ENCODE measurements around the gene JAZF1.

Gene JAZF1

DNA sequence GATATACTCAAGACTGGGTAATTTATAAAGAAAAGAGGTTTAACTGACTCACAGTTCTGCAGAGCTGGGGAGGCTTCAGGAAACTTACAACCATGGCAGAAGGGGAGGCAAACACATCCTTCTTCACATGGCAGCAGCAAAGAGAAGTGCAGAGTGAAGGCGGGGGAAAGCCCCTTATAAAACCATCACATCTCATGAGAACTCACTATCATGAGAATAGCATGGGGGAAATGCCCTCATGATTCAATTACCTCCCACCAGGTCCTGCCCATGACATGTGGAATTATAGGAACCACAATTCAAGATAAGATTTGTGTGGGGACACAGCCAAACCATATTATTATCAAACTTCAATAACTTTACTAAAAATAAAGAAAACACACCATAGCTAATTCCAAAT lies 30.4 kb upstream of the JAZF1 start:
- Histone ChIP-seq H3K27me3 (ENCODE audit: control insufficient read depth in 5 of 5, insufficient read depth in 4 of 5, low read length in 5 of 5) (no peaks in the 10 kb centered on the region), H3K27ac (ENCODE audit: low read depth, low read length) (no peak overlapping the region), H3K4me1 (ENCODE audit: control insufficient read depth in 5 of 5, insufficient read depth in 5 of 5, low read length in 5 of 5) (no peaks in the 10 kb centered on the region), H3K36me3 (ENCODE audit: control insufficient read depth in 5 of 5, insufficient read depth in 5 of 5, low read length in 5 of 5) (no peaks in the 10 kb centered on the region), H3K9me3 (ENCODE audit: control insufficient read depth in 5 of 5, low read length in 5 of 5) (peaks cover 0 to 3% (median 0%) of the 10 kb centered on the region in 5 donors), H3K4me3 (ENCODE audit: low read depth in 1 of 5, low read length in 5 of 5) (no peak overlapping the region), H3K9ac (ENCODE audit: low read length in 5 of 5) (no peak overlapping the region)

DNA sequence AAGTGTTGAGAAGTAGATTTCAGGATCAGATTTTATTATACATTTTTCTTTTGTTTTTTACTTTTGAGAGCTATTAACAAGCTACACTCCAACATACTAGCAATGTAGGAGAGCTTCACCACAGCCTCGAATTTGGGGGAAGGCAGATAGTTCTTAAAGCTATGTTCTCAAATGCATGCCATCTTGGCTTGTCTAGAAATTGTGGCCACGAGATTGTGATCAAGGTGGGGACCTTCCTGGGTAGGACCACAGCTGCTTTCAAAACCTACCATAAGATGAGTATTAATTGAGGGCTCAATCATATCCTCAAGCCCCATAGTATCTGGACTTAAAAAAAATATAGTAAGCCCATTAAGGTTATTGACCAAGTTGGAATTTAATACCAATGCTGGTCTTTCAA lies 27.9 kb upstream of the JAZF1 start:
- Histone ChIP-seq H3K27ac (ENCODE audit: low read depth, low read length) (no peak overlapping the region), H3K4me3 (ENCODE audit: low read depth in 1 of 5, low read length in 5 of 5) (no peak overlapping the region), H3K4me1 (ENCODE audit: control insufficient read depth in 5 of 5, insufficient read depth in 5 of 5, low read length in 5 of 5) (no peaks in the 10 kb centered on the region), H3K9ac (ENCODE audit: low read length in 5 of 5) (no peak overlapping the region), H3K27me3 (ENCODE audit: control insufficient read depth in 5 of 5, insufficient read depth in 4 of 5, low read length in 5 of 5) (no peaks in the 10 kb centered on the region), H3K9me3 (ENCODE audit: control insufficient read depth in 5 of 5, low read length in 5 of 5) (peaks cover 0 to 3% (median 0%) of the 10 kb centered on the region in 5 donors), H3K36me3 (ENCODE audit: control insufficient read depth in 5 of 5, insufficient read depth in 5 of 5, low read length in 5 of 5) (no peaks in the 10 kb centered on the region)

DNA sequence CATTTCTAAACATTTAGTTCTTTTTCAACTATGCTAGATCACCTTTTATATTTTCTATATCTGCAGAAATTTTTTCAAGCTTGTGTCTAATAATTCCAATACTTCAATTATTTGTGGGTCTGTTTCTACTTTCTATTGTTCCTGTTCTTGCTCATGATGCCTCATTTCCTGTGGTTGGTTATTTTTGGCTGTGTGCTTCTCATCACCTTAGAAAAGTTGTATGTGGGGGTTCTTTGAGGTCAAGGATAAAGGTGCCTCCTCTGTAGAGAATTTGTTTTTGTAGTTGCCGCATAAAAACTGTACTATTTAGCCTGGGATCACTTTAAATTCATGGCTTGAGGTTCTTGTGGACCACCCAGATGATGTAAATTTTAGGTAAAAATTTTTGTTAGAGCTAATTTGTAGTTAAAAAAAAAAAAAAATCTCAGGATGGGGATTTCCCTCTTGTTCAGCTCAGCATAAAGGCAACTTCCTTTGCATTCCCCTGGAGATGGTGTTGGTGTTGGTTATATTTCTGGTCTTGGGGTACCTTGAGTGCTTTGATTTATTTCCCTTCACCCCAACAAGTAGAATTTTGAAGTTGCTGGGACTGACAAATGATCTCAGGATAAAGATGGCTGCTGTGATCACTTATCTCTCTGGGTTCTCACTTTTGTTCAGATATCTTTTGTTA lies 27.0 kb upstream of the JAZF1 start:
- Histone ChIP-seq H3K27me3 (ENCODE audit: control insufficient read depth in 5 of 5, insufficient read depth in 4 of 5, low read length in 5 of 5) (no peaks in the 10 kb centered on the region), H3K9me3 (ENCODE audit: control insufficient read depth in 5 of 5, low read length in 5 of 5) (peaks cover 0 to 3% (median 0%) of the 10 kb centered on the region in 5 donors), H3K36me3 (ENCODE audit: control insufficient read depth in 5 of 5, insufficient read depth in 5 of 5, low read length in 5 of 5) (no peaks in the 10 kb centered on the region)

DNA sequence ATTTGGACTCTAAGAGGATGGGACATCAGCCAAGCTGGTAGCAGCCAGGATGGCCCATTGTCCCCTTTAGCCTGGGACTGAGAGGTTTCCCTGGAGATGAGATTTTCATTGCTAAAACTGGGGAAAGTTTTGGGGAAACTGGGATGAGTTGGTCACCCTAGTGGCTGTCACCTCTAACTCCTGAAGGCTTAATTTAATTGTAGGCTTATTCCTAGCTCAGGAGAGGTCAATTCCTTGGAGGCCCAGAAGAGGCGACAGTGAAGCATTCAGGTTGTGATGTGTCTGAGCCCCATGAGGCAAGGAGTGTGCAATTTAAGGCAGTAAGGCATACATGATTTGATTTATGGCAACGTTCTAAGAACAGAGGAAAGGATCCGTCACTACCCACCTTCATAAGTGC lies 24.9 kb upstream of the JAZF1 start:
- H3K4me1 ChIP-seq (ENCODE audit: control insufficient read depth in 5 of 5, insufficient read depth in 5 of 5, low read length in 5 of 5), result no peaks in the 10 kb centered on the region
- H3K27me3 ChIP-seq (ENCODE audit: control insufficient read depth in 5 of 5, insufficient read depth in 4 of 5, low read length in 5 of 5), result peaks cover 0 to 2% (median 0%) of the 10 kb centered on the region in 5 donors
- H3K9me3 ChIP-seq (ENCODE audit: control insufficient read depth in 5 of 5, low read length in 5 of 5), result peaks cover 0 to 3% (median 0%) of the 10 kb centered on the region in 5 donors
- no peak overlapping the region for H3K9ac ChIP-seq (ENCODE audit: low read length in 5 of 5)
- no peaks in the 10 kb centered on the region for H3K36me3 ChIP-seq (ENCODE audit: control insufficient read depth in 5 of 5, insufficient read depth in 5 of 5, low read length in 5 of 5)
- H3K27ac ChIP-seq (ENCODE audit: low read depth, low read length), result no peak overlapping the region
- H3K4me3 ChIP-seq (ENCODE audit: low read depth in 1 of 5, low read length in 5 of 5), result no peak overlapping the region

More for the DNA sequence above, 27.0 kb upstream of the JAZF1 start:
- H3K9ac ChIP-seq (ENCODE audit: low read length in 5 of 5), result no peak overlapping the region
- no peak overlapping the region for H3K27ac ChIP-seq (ENCODE audit: low read depth, low read length)
- H3K4me3 ChIP-seq (ENCODE audit: low read depth in 1 of 5, low read length in 5 of 5), result no peak overlapping the region
- H3K4me1 ChIP-seq (ENCODE audit: control insufficient read depth in 5 of 5, insufficient read depth in 5 of 5, low read length in 5 of 5), result no peaks in the 10 kb centered on the region

DNA sequence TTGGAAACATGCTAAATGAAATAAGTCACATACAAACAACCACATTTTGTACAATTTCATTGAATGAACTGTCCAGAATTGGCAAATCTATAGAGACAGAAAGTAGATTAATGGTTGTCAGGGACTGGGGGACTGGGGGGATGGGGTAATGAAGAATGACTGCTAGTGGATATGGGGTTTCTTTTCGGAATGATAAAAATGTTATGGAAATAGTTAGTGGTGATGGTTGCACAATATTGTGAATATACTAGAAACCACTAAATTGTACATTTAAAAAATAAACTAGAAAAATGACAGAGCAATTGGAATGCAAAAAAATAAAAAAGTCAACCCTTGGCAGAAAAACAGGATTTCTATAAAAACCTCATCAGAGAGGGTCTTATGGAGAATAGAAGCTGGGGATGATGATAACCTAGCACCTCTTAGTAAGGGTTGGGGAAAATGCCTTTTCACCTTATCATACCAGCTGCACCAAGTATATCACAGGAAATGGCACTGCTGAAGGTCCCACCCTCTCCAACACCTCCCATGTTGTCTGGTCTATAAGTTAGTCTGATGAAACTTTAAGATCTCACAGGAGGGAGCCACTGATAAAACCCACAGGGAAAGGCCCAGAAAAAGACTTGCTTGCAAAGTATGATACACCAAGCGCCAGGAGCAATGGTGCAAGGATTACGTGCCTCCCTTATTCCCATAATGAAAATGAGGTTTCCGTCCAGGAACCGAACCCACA lies 23.1 kb upstream of the JAZF1 start:
- Histone ChIP-seq H3K27me3 (ENCODE audit: control insufficient read depth in 5 of 5, insufficient read depth in 4 of 5, low read length in 5 of 5) (peaks cover 0 to 3% (median 0%) of the 10 kb centered on the region in 5 donors), H3K36me3 (ENCODE audit: control insufficient read depth in 5 of 5, insufficient read depth in 5 of 5, low read length in 5 of 5) (no peaks in the 10 kb centered on the region), H3K9ac (ENCODE audit: low read length in 5 of 5) (no peak overlapping the region), H3K4me3 (ENCODE audit: low read depth in 1 of 5, low read length in 5 of 5) (no peak overlapping the region), H3K4me1 (ENCODE audit: control insufficient read depth in 5 of 5, insufficient read depth in 5 of 5, low read length in 5 of 5) (no peaks in the 10 kb centered on the region), H3K27ac (ENCODE audit: low read depth, low read length) (no peak overlapping the region), H3K9me3 (ENCODE audit: control insufficient read depth in 5 of 5, low read length in 5 of 5) (peaks cover 0 to 2% (median 0%) of the 10 kb centered on the region in 5 donors)

DNA sequence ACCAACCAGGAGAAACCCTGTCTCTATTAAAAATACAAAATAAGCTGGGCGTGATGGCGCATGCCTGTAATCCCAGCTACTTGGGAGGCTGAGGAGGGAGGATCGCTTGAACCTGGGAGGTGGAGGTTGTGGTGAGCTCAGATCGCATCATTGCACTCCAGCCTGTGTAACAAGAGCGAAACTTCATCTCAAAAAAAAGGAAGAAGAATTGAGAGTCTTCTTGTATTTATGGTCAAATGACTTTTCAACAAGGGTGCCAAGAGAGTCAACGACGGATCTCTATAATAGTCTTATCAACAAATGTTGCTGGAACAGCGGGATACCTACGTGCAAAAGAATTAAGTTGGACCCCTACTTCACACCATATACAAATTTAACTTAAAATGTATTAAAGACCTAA lies 21.6 kb upstream of the JAZF1 start:
- Histone ChIP-seq H3K9me3 (ENCODE audit: control insufficient read depth in 5 of 5, low read length in 5 of 5) (peaks cover 0 to 2% (median 0%) of the 10 kb centered on the region in 5 donors), H3K36me3 (ENCODE audit: control insufficient read depth in 5 of 5, insufficient read depth in 5 of 5, low read length in 5 of 5) (no peaks in the 10 kb centered on the region), H3K4me3 (ENCODE audit: low read depth in 1 of 5, low read length in 5 of 5) (no peak overlapping the region), H3K27ac (ENCODE audit: low read depth, low read length) (no peak overlapping the region), H3K27me3 (ENCODE audit: control insufficient read depth in 5 of 5, insufficient read depth in 4 of 5, low read length in 5 of 5) (peaks cover 0 to 3% (median 0%) of the 10 kb centered on the region in 5 donors), H3K4me1 (ENCODE audit: control insufficient read depth in 5 of 5, insufficient read depth in 5 of 5, low read length in 5 of 5) (no peaks in the 10 kb centered on the region), H3K9ac (ENCODE audit: low read length in 5 of 5) (no peak overlapping the region)

DNA sequence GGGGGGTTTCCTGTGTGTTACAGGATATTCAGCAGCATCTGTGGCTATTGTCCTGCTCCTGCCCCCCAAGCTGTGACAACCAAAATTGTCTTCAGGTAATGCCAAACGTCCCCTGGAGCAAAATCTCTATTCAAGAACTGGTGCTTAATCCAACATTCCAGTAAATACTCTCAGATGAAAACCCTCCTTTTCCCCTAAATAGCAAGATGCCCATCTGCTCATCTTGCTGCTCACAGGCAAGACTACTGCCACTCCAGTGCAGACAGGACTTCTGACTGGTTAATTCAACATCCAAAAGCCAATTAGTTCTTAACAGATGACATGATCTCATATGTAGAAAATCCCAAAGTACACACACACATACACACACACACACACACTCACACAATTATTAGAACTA lies 20.5 kb upstream of the JAZF1 start:
- Histone ChIP-seq H3K27ac (ENCODE audit: low read depth, low read length) (no peak overlapping the region), H3K9me3 (ENCODE audit: control insufficient read depth in 5 of 5, low read length in 5 of 5) (peaks cover 0 to 2% (median 0%) of the 10 kb centered on the region in 5 donors), H3K36me3 (ENCODE audit: control insufficient read depth in 5 of 5, insufficient read depth in 5 of 5, low read length in 5 of 5) (no peaks in the 10 kb centered on the region), H3K9ac (ENCODE audit: low read length in 5 of 5) (no peak overlapping the region), H3K4me1 (ENCODE audit: control insufficient read depth in 5 of 5, insufficient read depth in 5 of 5, low read length in 5 of 5) (no peaks in the 10 kb centered on the region), H3K4me3 (ENCODE audit: low read depth in 1 of 5, low read length in 5 of 5) (no peak overlapping the region), H3K27me3 (ENCODE audit: control insufficient read depth in 5 of 5, insufficient read depth in 4 of 5, low read length in 5 of 5) (peaks cover 0 to 3% (median 0%) of the 10 kb centered on the region in 5 donors)

DNA sequence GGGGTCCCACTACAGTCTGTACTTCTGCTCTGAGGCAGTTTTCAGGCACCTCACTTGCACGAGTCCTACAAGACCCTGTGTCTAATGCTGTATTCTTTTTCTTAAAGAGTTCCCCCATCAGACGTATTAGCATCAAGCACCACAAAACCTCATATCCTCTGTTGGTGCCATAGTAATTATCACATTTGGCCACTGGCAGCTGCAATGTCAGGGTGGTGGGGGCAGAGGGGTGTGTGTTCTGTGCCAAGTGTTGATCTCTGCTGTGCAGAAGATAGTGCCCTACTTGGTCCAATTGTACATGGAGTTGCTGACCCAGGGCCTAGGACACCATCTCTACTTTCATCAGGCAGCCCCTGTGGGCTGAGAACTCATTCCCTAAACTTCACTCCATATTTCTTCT lies 20.0 kb upstream of the JAZF1 start:
- Histone ChIP-seq H3K27ac (ENCODE audit: low read depth, low read length) (no peak overlapping the region), H3K9ac (ENCODE audit: low read length in 5 of 5) (no peak overlapping the region), H3K36me3 (ENCODE audit: control insufficient read depth in 5 of 5, insufficient read depth in 5 of 5, low read length in 5 of 5) (no peaks in the 10 kb centered on the region), H3K4me3 (ENCODE audit: low read depth in 1 of 5, low read length in 5 of 5) (no peak overlapping the region), H3K4me1 (ENCODE audit: control insufficient read depth in 5 of 5, insufficient read depth in 5 of 5, low read length in 5 of 5) (no peaks in the 10 kb centered on the region), H3K27me3 (ENCODE audit: control insufficient read depth in 5 of 5, insufficient read depth in 4 of 5, low read length in 5 of 5) (peaks cover 0 to 3% (median 0%) of the 10 kb centered on the region in 5 donors), H3K9me3 (ENCODE audit: control insufficient read depth in 5 of 5, low read length in 5 of 5) (peaks cover 0 to 2% (median 0%) of the 10 kb centered on the region in 5 donors)

DNA sequence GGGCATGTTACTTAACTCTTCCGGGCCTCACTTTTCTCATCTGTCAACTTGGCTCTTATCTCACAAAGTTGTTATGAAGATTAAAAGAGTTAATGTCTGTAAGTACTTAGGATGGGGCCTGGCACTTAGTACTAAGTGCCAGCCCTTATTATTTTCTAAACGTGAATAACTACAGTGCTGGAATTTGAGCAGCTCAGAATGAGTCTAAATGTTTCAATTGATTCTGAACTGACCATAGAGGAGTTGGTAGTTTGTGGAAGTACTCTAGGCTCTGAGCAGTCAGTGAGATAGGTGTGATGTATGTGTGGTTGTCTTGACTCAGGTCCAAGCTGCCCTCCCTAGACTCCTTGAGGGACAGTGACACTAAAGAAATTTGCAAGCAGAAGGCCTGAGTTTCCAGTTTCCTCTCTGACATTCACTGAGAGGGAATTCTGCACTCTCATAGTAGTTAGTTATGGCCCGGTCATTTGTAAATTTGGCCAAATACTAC lies 18.5 kb upstream of the JAZF1 start:
- Histone ChIP-seq H3K27me3 (ENCODE audit: control insufficient read depth in 5 of 5, insufficient read depth in 4 of 5, low read length in 5 of 5) (peaks cover 0 to 3% (median 0%) of the 10 kb centered on the region in 5 donors), H3K27ac (ENCODE audit: low read depth, low read length) (no peak overlapping the region)

DNA sequence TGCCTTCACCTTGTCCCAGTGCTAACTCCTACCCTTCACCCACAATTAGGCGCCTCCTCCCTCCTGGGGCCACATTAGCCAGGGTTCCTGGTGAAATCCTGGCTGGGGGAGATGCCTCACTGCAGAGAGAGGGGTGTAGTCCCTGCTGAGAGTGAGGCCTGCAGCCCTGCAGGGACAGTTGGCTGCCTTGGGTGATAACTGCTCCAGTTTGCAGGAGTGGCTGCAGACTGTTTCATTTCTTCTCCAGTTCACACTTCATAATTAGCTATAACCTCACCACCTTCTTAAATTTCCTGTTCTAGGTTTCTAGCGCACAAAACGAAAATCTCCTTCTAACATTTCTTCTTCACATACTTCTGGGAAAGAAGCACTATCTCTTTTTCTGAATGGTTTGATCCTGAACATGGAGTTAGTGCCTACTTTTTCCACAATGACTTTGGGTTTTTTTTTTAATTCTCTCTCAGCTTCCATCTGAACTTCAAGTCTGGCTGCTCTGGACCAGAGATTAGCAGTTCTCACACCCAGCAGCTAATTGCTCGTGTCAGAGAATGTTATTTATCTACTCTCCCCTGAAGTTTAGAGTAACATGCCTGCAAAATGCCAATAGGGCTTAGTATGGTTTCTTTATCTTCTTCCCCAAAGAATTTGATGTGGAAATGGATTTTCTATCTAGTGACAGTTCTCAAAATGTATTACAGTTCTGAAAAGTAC lies 15.5 kb upstream of the JAZF1 start:
- Histone ChIP-seq H3K36me3 (ENCODE audit: control insufficient read depth in 5 of 5, insufficient read depth in 5 of 5, low read length in 5 of 5) (no peaks in the 10 kb centered on the region), H3K27ac (ENCODE audit: low read depth, low read length) (no peak overlapping the region), H3K4me1 (ENCODE audit: control insufficient read depth in 5 of 5, insufficient read depth in 5 of 5, low read length in 5 of 5) (peaks cover 0 to 3% (median 0%) of the 10 kb centered on the region in 5 donors), H3K4me3 (ENCODE audit: low read depth in 1 of 5, low read length in 5 of 5) (no peak overlapping the region), H3K9me3 (ENCODE audit: control insufficient read depth in 5 of 5, low read length in 5 of 5) (no peaks in the 10 kb centered on the region), H3K27me3 (ENCODE audit: control insufficient read depth in 5 of 5, insufficient read depth in 4 of 5, low read length in 5 of 5) (peaks cover 0 to 3% (median 0%) of the 10 kb centered on the region in 5 donors), H3K9ac (ENCODE audit: low read length in 5 of 5) (no peak overlapping the region)

More for the DNA sequence above, 18.5 kb upstream of the JAZF1 start:
- Histone ChIP-seq H3K36me3 (ENCODE audit: control insufficient read depth in 5 of 5, insufficient read depth in 5 of 5, low read length in 5 of 5) (no peaks in the 10 kb centered on the region), H3K9me3 (ENCODE audit: control insufficient read depth in 5 of 5, low read length in 5 of 5) (no peaks in the 10 kb centered on the region), H3K9ac (ENCODE audit: low read length in 5 of 5) (no peak overlapping the region), H3K4me3 (ENCODE audit: low read depth in 1 of 5, low read length in 5 of 5) (no peak overlapping the region), H3K4me1 (ENCODE audit: control insufficient read depth in 5 of 5, insufficient read depth in 5 of 5, low read length in 5 of 5) (no peaks in the 10 kb centered on the region)
